Tibial nerve (tissue), 4 donors: ENCODE results near the gene PNPLA7. TPM values are rescaled to one million over a fixed set of nuclear protein-coding genes. Genes with fewer than 3 reads are reported as not detected.
"Not testable (repeated sequence)": the region's sequence is repeated elsewhere in the genome, so short reads cannot be mapped to it uniquely, and the experiment has no call there.

Experiments
- DNase-seq, 2 donors: peaks; one replicate each; pipeline ENCODE4 v3.0.0-alpha.2; 2019; ENCODE audit warnings: low spot score in 2 of 2
- H3K27ac ChIP-seq, 4 donors: fragments of 200-600 bp; sonication (generic) in 3 of 4; one replicate each; pipeline ENCODE4 v1.5.1; 2017 to 2019; ENCODE audit warnings: mild to moderate bottlenecking in 1 of 4
- H3K27me3 ChIP-seq, 2 donors: fragments of 200-600 bp; sonication (generic) in 1 of 2; one replicate each; pipeline versions ENCODE4 v1.5.1 to v1.6.0; 2017 to 2019
- H3K36me3 ChIP-seq, 3 donors: fragments of 200-600 bp; sonication (generic); one replicate each; pipeline ENCODE4 v1.5.1; 2018 to 2019
- H3K4me1 ChIP-seq, 4 donors: fragments of 200-600 bp; sonication (generic) in 3 of 4; one replicate each; pipeline ENCODE4 v1.5.1; 2017 to 2019
- H3K4me3 ChIP-seq, 4 donors: fragments of 200-600 bp; sonication (generic) in 3 of 4; one replicate each; pipeline ENCODE4 v1.5.1; 2017 to 2019; ENCODE audit warnings: mild to moderate bottlenecking in 1 of 4, moderate library complexity in 1 of 4
- H3K9me3 ChIP-seq, 4 donors: fragments of 200-600 bp; sonication (generic) in 3 of 4; one replicate each; pipeline ENCODE4 v1.5.1; 2017 to 2019
- CTCF ChIP-seq, 5 experiments: fragments of 200-600 bp in 3 of 5; fragments of 450-650 bp in 2 of 5; sonication (generic) in 3 of 5; IDR thresholded peaks; one replicate each; pipeline ENCODE4 v1.5.1; 2016 to 2019; ENCODE audit warnings: antibody characterized with exemption in 5 of 5, mild to moderate bottlenecking in 3 of 5, moderate library complexity in 2 of 5
- EP300 ChIP-seq, 2 donors: sonication (generic); formaldehyde crosslinking; IDR thresholded peaks; one replicate each; pipeline ENCODE4 v1.6.1; 2017; ENCODE audit warnings: antibody characterized with exemption in 2 of 2, mild to moderate bottlenecking in 1 of 2
- POLR2A ChIP-seq, 2 donors: fragments of 450-650 bp; IDR thresholded peaks; one replicate each; pipeline ENCODE4 v1.6.1; 2017; ENCODE audit warnings: antibody characterized with exemption in 2 of 2, mild to moderate bottlenecking in 2 of 2, moderate library complexity in 2 of 2
- WGBS, 2 donors: methylation state at CpG; one replicate each; pipeline ENCODE4 v1.1.5; 2018; 5-methylcytosine and 5-hydroxymethylcytosine counted together
- total RNA-seq, 4 donors: library from RNA; depleted of rRNA; stranded (reverse); fragments of >200 nt; gene quantifications; one replicate each; pipeline ENCODE4 v1.1.0, GENCODE V29; 2016

Gene PNPLA7
- total RNA-seq, 4 donors from 2014 or later, result 12.0 to 25.2 (median 18.7) TPM

- H3K27ac ChIP-seq, result no peak overlapping the region
- H3K36me3 ChIP-seq, result peaks cover 0 to 32% (median 0%) of the 10 kb centered on the region in 3 donors
- no peaks in the 10 kb centered on the region for H3K9me3 ChIP-seq
- H3K27me3 ChIP-seq, result no peaks in the 10 kb centered on the region
- TF ChIP-seq EP300 (IDR thresholded peaks at IDR 0.05) (no peak), CTCF (IDR thresholded peaks at IDR 0.05) (no peak), POLR2A (IDR thresholded peaks at IDR 0.05) (no peak)
- no peak overlapping the region for H3K4me3 ChIP-seq
- 96 to 99% methylated on average over 7 of the region's 7 CpGs for WGBS, 2 donors
- H3K4me1 ChIP-seq, result no peaks in the 10 kb centered on the region
- no peak for DNase-seq
Observed at GRCh38 chr9:137467896-137468295, 82.3 kb downstream of the PNPLA7 start.

- WGBS, 2 donors, result 94 to 95% methylated on average over 16 of the region's 16 CpGs
- H3K27me3 ChIP-seq, result no peaks in the 10 kb centered on the region
- H3K27ac ChIP-seq, result no peak overlapping the region
- no peak for TF ChIP-seq CTCF (IDR thresholded peaks at IDR 0.05)
- TF ChIP-seq POLR2A (IDR thresholded peaks at IDR 0.05), result no peak
- TF ChIP-seq EP300 (IDR thresholded peaks at IDR 0.05), result no peak
- DNase-seq, result peak in 1 of 2 donors; percentile 10
- no peaks in the 10 kb centered on the region for H3K9me3 ChIP-seq
- peaks cover 0 to 31% (median 0%) of the 10 kb centered on the region in 3 donors for H3K36me3 ChIP-seq
- no peak overlapping the region for H3K4me3 ChIP-seq
- peaks cover 0 to under 1% (median 0%) of the 10 kb centered on the region in 4 donors for H3K4me1 ChIP-seq
Observed at GRCh38 chr9:137467161-137467581, 83.0 kb downstream of the PNPLA7 start.

DNA sequence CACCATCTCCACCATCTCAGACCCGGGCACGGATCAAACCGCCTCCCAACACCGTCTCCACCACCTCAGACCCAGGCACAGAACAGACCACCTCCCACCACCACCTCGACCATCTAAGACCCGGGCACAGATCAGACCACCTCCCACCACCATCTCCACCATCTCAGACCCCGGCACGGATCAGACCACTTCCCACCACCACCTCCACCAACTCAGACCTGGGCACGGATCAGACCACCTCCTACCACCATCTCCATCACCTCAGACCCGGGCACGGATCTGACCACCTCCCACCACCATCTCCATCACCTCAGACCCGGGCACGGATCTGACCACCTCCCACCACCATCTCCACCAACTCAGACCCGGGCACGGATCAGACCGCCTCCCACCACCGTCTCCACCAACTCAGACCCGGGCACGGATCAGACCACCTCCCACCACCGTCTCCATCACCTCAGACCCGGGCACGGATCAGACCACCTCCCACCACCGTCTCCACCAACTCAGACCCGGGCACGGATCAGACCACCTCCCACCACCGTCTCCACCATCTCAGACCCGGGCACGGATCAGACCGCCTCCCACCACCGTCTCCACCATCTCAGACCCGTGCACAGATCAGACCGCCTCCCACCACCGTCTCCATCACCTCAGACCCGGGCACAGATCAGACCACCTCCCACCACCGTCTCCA is 83.7 kb downstream of the PNPLA7 start:
- H3K27me3 ChIP-seq, H3K27ac ChIP-seq, H3K9me3 ChIP-seq, DNase-seq, H3K4me3 ChIP-seq, H3K4me1 ChIP-seq: not testable (repeated sequence)
- WGBS, 2 donors, result 91% methylated on average over 35 of the region's 35 CpGs
- peaks cover 0 to 37% (median 0%) of the 10 kb centered on the region in 3 donors for H3K36me3 ChIP-seq

DNA sequence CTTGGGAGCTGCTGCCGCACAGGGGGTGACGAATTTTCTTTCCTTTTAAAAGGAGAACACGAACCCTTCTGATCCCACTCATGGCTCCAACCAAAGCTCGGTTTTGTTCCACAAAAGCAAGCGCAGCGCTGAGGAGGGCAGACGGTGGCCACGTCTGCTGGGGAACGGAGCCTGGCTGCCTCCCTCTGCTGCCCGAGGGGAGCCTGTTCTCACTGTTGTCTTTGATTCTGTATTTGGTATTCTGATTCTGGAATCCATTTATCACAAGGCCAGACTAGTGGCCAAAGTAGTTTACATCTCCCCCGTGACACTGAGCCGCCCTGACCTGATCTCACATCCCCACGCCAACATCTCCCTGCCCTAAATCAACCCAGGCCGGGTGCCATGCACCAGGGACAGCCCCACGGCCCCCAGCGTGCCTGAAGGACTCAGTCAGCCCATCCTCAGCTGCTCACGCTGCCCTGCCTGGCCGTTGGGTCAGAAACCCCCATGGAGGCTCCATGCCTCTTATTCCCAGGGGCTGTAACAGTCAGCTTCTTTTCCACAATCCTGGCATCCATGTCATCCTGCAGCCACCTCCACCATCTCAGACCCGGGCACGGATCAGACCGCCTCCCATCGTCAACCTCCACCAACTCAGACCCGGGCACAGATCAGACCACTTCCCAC is 84.3 kb downstream of the PNPLA7 start:
- Histone ChIP-seq H3K27me3 (no peaks in the 10 kb centered on the region), H3K36me3 (peaks cover 0 to 37% (median 0%) of the 10 kb centered on the region in 3 donors), H3K4me3 (no peak overlapping the region), H3K27ac (no peak overlapping the region), H3K9me3 (no peaks in the 10 kb centered on the region), H3K4me1 (peaks cover 0 to 12% (median 2%) of the 10 kb centered on the region in 4 donors)
- WGBS, 2 donors, result 77 to 83% methylated on average over 17 to 23 of the region's 23 CpGs
- peak in 1 of 2 donors; percentile 8 for DNase-seq
- TF ChIP-seq CTCF (IDR thresholded peaks at IDR 0.05), result no peak
- TF ChIP-seq POLR2A (IDR thresholded peaks at IDR 0.05), result no peak
- TF ChIP-seq EP300 (IDR thresholded peaks at IDR 0.05), result no peak

- no peaks in the 10 kb centered on the region for H3K27me3 ChIP-seq
- TF ChIP-seq EP300 (IDR thresholded peaks at IDR 0.05), result no peak
- no peak for TF ChIP-seq POLR2A (IDR thresholded peaks at IDR 0.05)
- no peak for TF ChIP-seq CTCF (IDR thresholded peaks at IDR 0.05)
- WGBS, 2 donors, result 88 to 92% methylated on average over 15 to 17 of the region's 23 CpGs
- H3K4me3 ChIP-seq, result no peak overlapping the region
- DNase-seq, result no peak
- H3K9me3 ChIP-seq, result no peaks in the 10 kb centered on the region
- H3K27ac ChIP-seq, result no peak overlapping the region
- H3K4me1 ChIP-seq, result peaks cover 0 to 12% (median 2%) of the 10 kb centered on the region in 4 donors
- peaks cover 0 to 37% (median 0%) of the 10 kb centered on the region in 3 donors for H3K36me3 ChIP-seq
Observed at GRCh38 chr9:137465000-137465719, 85.0 kb downstream of the PNPLA7 start.
